Hippocampal formation (tissue), 2 donors: ENCODE measurements around the gene AUTS2.
"Not testable (repeated sequence)": the region's sequence is repeated elsewhere in the genome, so short reads cannot be mapped to it uniquely, and the experiment has no call there.

Experiments used
- DNase-seq, 2 donors: peaks; one replicate each; lab custom pipeline; 2025; lab: John Stamatoyannopoulos, UW

The AUTS2 gene

GRCh38 chr7:70578131-70578530 lies 979.9 kb downstream of the AUTS2 start:
- no peak for DNase-seq

- no peak for DNase-seq
These were observed 981.3 kb downstream of the AUTS2 start for GRCh38 chr7:70579397-70580097.

- DNase-seq = no peak
These were observed 981.9 kb downstream of the AUTS2 start for GRCh38 chr7:70580161-70580560.

GRCh38 chr7:70582927-70583895 lies 984.9 kb downstream of the AUTS2 start:
- no peak for DNase-seq

GRCh38 chr7:70583965-70584883 lies 985.9 kb downstream of the AUTS2 start:
- no peak for DNase-seq

GRCh38 chr7:70585071-70585470 lies 986.8 kb downstream of the AUTS2 start:
- DNase-seq = no peak

- no peak for DNase-seq
These were observed 988.5 kb downstream of the AUTS2 start for GRCh38 chr7:70586822-70587221.

- no peak for DNase-seq
These were observed 989.5 kb downstream of the AUTS2 start for GRCh38 chr7:70587739-70588138.

GRCh38 chr7:70588191-70588921 lies 990.1 kb downstream of the AUTS2 start:
- no peak for DNase-seq

GRCh38 chr7:70589010-70589409 lies 990.7 kb downstream of the AUTS2 start:
- DNase-seq = no peak

GRCh38 chr7:70589590-70589989 lies 991.3 kb downstream of the AUTS2 start:
- DNase-seq = no peak

GRCh38 chr7:70590126-70590854 lies 992.0 kb downstream of the AUTS2 start:
- DNase-seq = no peak

- DNase-seq = no peak
These were observed 993.4 kb downstream of the AUTS2 start for GRCh38 chr7:70591643-70592042.

- no peak for DNase-seq
These were observed 993.9 kb downstream of the AUTS2 start for GRCh38 chr7:70592171-70592570.

- no peak for DNase-seq
These were observed 995.9 kb downstream of the AUTS2 start for GRCh38 chr7:70594170-70594569.

GRCh38 chr7:70594885-70595284 lies 996.6 kb downstream of the AUTS2 start:
- not testable (repeated sequence) for DNase-seq

- no peak for DNase-seq
These were observed 997.1 kb downstream of the AUTS2 start for GRCh38 chr7:70595370-70595754.

GRCh38 chr7:70595755-70596597 lies 997.7 kb downstream of the AUTS2 start:
- DNase-seq = no peak

- DNase-seq = no peak
These were observed 998.3 kb downstream of the AUTS2 start for GRCh38 chr7:70596598-70596913.

- DNase-seq = no peak
These were observed 998.8 kb downstream of the AUTS2 start for GRCh38 chr7:70597066-70597465.
